ENCODE measurements around the gene CCDC85C. TPM values are rescaled to one million over a fixed set of nuclear protein-coding genes. Genes with fewer than 3 reads are reported as not detected.

Gene CCDC85C
- total RNA-seq, 6 donors from 2014 or later: 5.2 to 31.0 (median 20.4) TPM

- H3K27me3 ChIP-seq: no peaks in the 10 kb centered on the region
- no peak for TF ChIP-seq CTCF (IDR thresholded peaks at IDR 0.05)
- TF ChIP-seq EP300 (IDR thresholded peaks at IDR 0.05): no peak
- TF ChIP-seq POLR2A (IDR thresholded peaks at IDR 0.05): no peak
- TF ChIP-seq POLR2AphosphoS5 (IDR thresholded peaks at IDR 0.05): no peak
- no peak overlapping the region for H3K4me3 ChIP-seq
- no peak overlapping the region for H3K27ac ChIP-seq
- no peak for ATAC-seq (ENCODE audit: low FRiP score in 2 of 2)
- no peaks in the 10 kb centered on the region for H3K9me3 ChIP-seq
- peaks cover 14 to 43% (median 22%) of the 10 kb centered on the region in 4 donors for H3K4me1 ChIP-seq
- 58 to 61% methylated on average over 3 of the region's 3 CpGs for WGBS, 2 donors
- DNase-seq: no peak
- no peaks in the 10 kb centered on the region for H3K36me3 ChIP-seq
Measured at GRCh38 chr14:99473458-99473857, 130.5 kb downstream of the CCDC85C start.

GRCh38 chr14:99472937-99473336 is 131.1 kb downstream of the CCDC85C start:
- Histone ChIP-seq H3K27ac (no peak overlapping the region), H3K4me3 (no peak overlapping the region), H3K27me3 (no peaks in the 10 kb centered on the region), H3K4me1 (peaks cover 11 to 44% (median 18%) of the 10 kb centered on the region in 4 donors), H3K36me3 (no peaks in the 10 kb centered on the region), H3K9me3 (no peaks in the 10 kb centered on the region)
- TF ChIP-seq EP300 (IDR thresholded peaks at IDR 0.05) (no peak), POLR2AphosphoS5 (IDR thresholded peaks at IDR 0.05) (no peak), POLR2A (IDR thresholded peaks at IDR 0.05) (no peak), CTCF (IDR thresholded peaks at IDR 0.05) (no peak)
- no peak for ATAC-seq (ENCODE audit: low FRiP score in 2 of 2)
- no peak for DNase-seq
- WGBS, 2 donors: 86 to 87% methylated on average over 4 of the region's 4 CpGs

GRCh38 chr14:99471731-99472130 is 132.3 kb downstream of the CCDC85C start:
- Histone ChIP-seq H3K4me1 (peaks cover 17 to 52% (median 23%) of the 10 kb centered on the region in 4 donors), H3K27me3 (no peaks in the 10 kb centered on the region), H3K4me3 (no peak overlapping the region), H3K9me3 (no peaks in the 10 kb centered on the region), H3K36me3 (no peaks in the 10 kb centered on the region), H3K27ac (no peak overlapping the region)
- ATAC-seq (ENCODE audit: low FRiP score in 2 of 2) (no peak), DNase-seq (no peak)
- 83 to 85% methylated on average over 7 of the region's 7 CpGs for WGBS, 2 donors
- TF ChIP-seq CTCF (IDR thresholded peaks at IDR 0.05): no peak
- no peak for TF ChIP-seq POLR2A (IDR thresholded peaks at IDR 0.05)
- no peak for TF ChIP-seq EP300 (IDR thresholded peaks at IDR 0.05)
- TF ChIP-seq POLR2AphosphoS5 (IDR thresholded peaks at IDR 0.05): no peak

GRCh38 chr14:99468836-99469592 is 135.0 kb downstream of the CCDC85C start:
- WGBS, 2 donors: 69 to 71% methylated on average over 8 of the region's 8 CpGs
- ATAC-seq (ENCODE audit: low FRiP score in 2 of 2): no peak
- TF ChIP-seq POLR2AphosphoS5 (IDR thresholded peaks at IDR 0.05): no peak
- no peak for TF ChIP-seq CTCF (IDR thresholded peaks at IDR 0.05)
- no peak for TF ChIP-seq EP300 (IDR thresholded peaks at IDR 0.05)
- TF ChIP-seq POLR2A (IDR thresholded peaks at IDR 0.05): no peak

GRCh38 chr14:99468081-99468480 is 135.9 kb downstream of the CCDC85C start:
- TF ChIP-seq EP300 (IDR thresholded peaks at IDR 0.05) (no peak), POLR2AphosphoS5 (IDR thresholded peaks at IDR 0.05) (no peak), POLR2A (IDR thresholded peaks at IDR 0.05) (no peak), CTCF (IDR thresholded peaks at IDR 0.05) (no peak)
- ATAC-seq (ENCODE audit: low FRiP score in 2 of 2) (no peak), DNase-seq (no peak)
- peaks cover 0 to 27% (median 20%) of the 10 kb centered on the region in 4 donors for H3K36me3 ChIP-seq
- no peaks in the 10 kb centered on the region for H3K27me3 ChIP-seq
- peaks cover 7 to 28% (median 17%) of the 10 kb centered on the region in 4 donors for H3K4me1 ChIP-seq
- H3K4me3 ChIP-seq: no peak overlapping the region
- 59 to 66% methylated on average over 4 of the region's 4 CpGs for WGBS, 2 donors
- no peaks in the 10 kb centered on the region for H3K9me3 ChIP-seq
- no peak overlapping the region for H3K27ac ChIP-seq

More at GRCh38 chr14:99468836-99469592, 135.0 kb downstream of the CCDC85C start:
- Histone ChIP-seq H3K36me3 (peaks cover 0 to 17% (median 15%) of the 10 kb centered on the region in 4 donors), H3K27ac (no peak overlapping the region), H3K4me3 (no peak overlapping the region), H3K9me3 (no peaks in the 10 kb centered on the region), H3K27me3 (no peaks in the 10 kb centered on the region), H3K4me1 (peaks cover 7 to 34% (median 19%) of the 10 kb centered on the region in 4 donors)
- no peak for DNase-seq
